Endometrial microvascular endothelial cells (primary cell): ENCODE results near the gene CBLL2. TPM values are rescaled to one million over a fixed set of nuclear protein-coding genes. Genes with fewer than 3 reads are reported as not detected.
"Not testable (repeated sequence)": the region's sequence is repeated elsewhere in the genome, so short reads cannot be mapped to it uniquely, and the experiment has no call there.

Experiments
- in situ Hi-C: cut with HindIII; loops from 2 replicates; pipeline ENCODE4 v1.10.0; 2017; ENCODE audit warnings: low sequenced_read_pairs, low pct_unique_long_range_greater_than_20kb; ENCODE audit errors: inconsistent ontology term
- total RNA-seq: library from RNA; depleted of rRNA; stranded (reverse); fragments of >200 nt; gene quantifications from one replicate; pipeline ENCODE4 v1.2.3, GENCODE V29; 2015; ENCODE audit errors: inconsistent ontology term

Gene CBLL2
- not detected for total RNA-seq

- in situ Hi-C loops = no loop called here
Observed at GRCh38 chrX:22272613-22273012, at the start of gene CBLL2. Gene CBLL2, plus strand, starts transcription at chrX:22272913. Its CDS starts 79 bp downstream, at chrX:22272992.

GRCh38 chrX:22234380-22234779 lies 38.3 kb upstream of the CBLL2 start:
- in situ Hi-C loops = no loop called here

GRCh38 chrX:22237479-22237878 lies 35.2 kb upstream of the CBLL2 start:
- in situ Hi-C loops = no loop called here

- in situ Hi-C loops = no loop called here
Observed at GRCh38 chrX:22246620-22247019, 26.1 kb upstream of the CBLL2 start.

GRCh38 chrX:22247169-22247568 lies 25.5 kb upstream of the CBLL2 start:
- in situ Hi-C loops = no loop called here

- in situ Hi-C loops = no loop called here
Observed at GRCh38 chrX:22248401-22248800, 24.3 kb upstream of the CBLL2 start.

GRCh38 chrX:22249371-22249770 lies 23.3 kb upstream of the CBLL2 start:
- in situ Hi-C loops = no loop called here

GRCh38 chrX:22268706-22269105 lies 4.0 kb upstream of the CBLL2 start:
- in situ Hi-C loops = no loop called here

- in situ Hi-C loops = no loop called here
Observed at GRCh38 chrX:22273714-22274317, 1.1 kb downstream of the CBLL2 start.

GRCh38 chrX:22276781-22277180 lies 4.1 kb downstream of the CBLL2 start:
- in situ Hi-C loops = no loop called here

- in situ Hi-C loops = no loop called here
Observed at GRCh38 chrX:22278375-22278774, 5.7 kb downstream of the CBLL2 start.

- in situ Hi-C loops = not testable (repeated sequence)
Observed at GRCh38 chrX:22289209-22289608, 16.5 kb downstream of the CBLL2 start.

- in situ Hi-C loops = no loop called here
Observed at GRCh38 chrX:22296871-22297270, 24.2 kb downstream of the CBLL2 start.

GRCh38 chrX:22300130-22300529 lies 27.4 kb downstream of the CBLL2 start:
- in situ Hi-C loops = no loop called here

GRCh38 chrX:22310779-22311178 lies 38.1 kb downstream of the CBLL2 start:
- in situ Hi-C loops = no loop called here

GRCh38 chrX:22313766-22314165 lies 41.1 kb downstream of the CBLL2 start:
- in situ Hi-C loops = no loop called here

- in situ Hi-C loops = no loop called here
Observed at GRCh38 chrX:22314211-22314610, 41.5 kb downstream of the CBLL2 start.

GRCh38 chrX:22314692-22315091 lies 42.0 kb downstream of the CBLL2 start:
- in situ Hi-C loops = no loop called here

GRCh38 chrX:22315151-22315550 lies 42.4 kb downstream of the CBLL2 start:
- in situ Hi-C loops = no loop called here

GRCh38 chrX:22320236-22320873 lies 47.6 kb downstream of the CBLL2 start:
- in situ Hi-C loops = no loop called here

- in situ Hi-C loops = no loop called here
Observed at GRCh38 chrX:22323541-22323940, 50.8 kb downstream of the CBLL2 start.
